Karpas-422 (cell line): Measurements from ENCODE around the gene MPHOSPH9. TPM values are rescaled to one million over a fixed set of nuclear protein-coding genes. Genes with fewer than 3 reads are reported as not detected.
"Not testable (repeated sequence)": the region's sequence is repeated elsewhere in the genome, so short reads cannot be mapped to it uniquely, and the experiment has no call there.

Source experiments
- DNase-seq: peaks from one replicate; pipeline ENCODE4 v3.0.0-alpha.2; 2015
- H2AFZ ChIP-seq: fragments of 200-600 bp; sonication (generic); 2 replicates; pipeline ENCODE4 v1.6.1; 2014; ENCODE audit warnings: antibody characterized with exemption, low read length, mixed read lengths
- H3K27ac ChIP-seq: fragments of 200-600 bp; sonication (generic); 2 replicates; pipeline ENCODE4 v1.5.1; 2014; ENCODE audit warnings: mild to moderate bottlenecking, low read length, moderate library complexity
- H3K27me3 ChIP-seq: fragments of 200-600 bp; sonication (generic); 2 replicates; pipeline ENCODE4 v1.6.1; 2014; ENCODE audit warnings: low read length, mixed read lengths
- H3K36me3 ChIP-seq: fragments of 200-600 bp; sonication (generic); 2 replicates; pipeline ENCODE4 v1.6.1; 2014; ENCODE audit warnings: low read length, mixed read lengths; ENCODE audit not compliant: insufficient read depth
- H3K4me1 ChIP-seq: fragments of 200-600 bp; sonication (generic); 2 replicates; pipeline ENCODE4 v1.6.1; 2014; ENCODE audit warnings: mild to moderate bottlenecking, low read length, mixed read lengths
- H3K4me2 ChIP-seq: fragments of 200-600 bp; sonication (generic); 2 replicates; pipeline ENCODE4 v1.6.1; 2014; ENCODE audit warnings: low read length, low read depth, mild to moderate bottlenecking; ENCODE audit not compliant: poor library complexity, severe bottlenecking
- H3K4me3 ChIP-seq: fragments of 200-600 bp; sonication (generic); 2 replicates; pipeline ENCODE4 v1.5.1; 2014; ENCODE audit warnings: mild to moderate bottlenecking, antibody characterized with exemption, low read length, mixed read lengths
- H3K79me2 ChIP-seq: fragments of 200-600 bp; sonication (generic); 2 replicates; pipeline ENCODE4 v1.6.1; 2014; ENCODE audit warnings: mild to moderate bottlenecking, low read length, mixed read lengths
- H3K9ac ChIP-seq: fragments of 200-600 bp; sonication (generic); 2 replicates; pipeline ENCODE4 v1.6.0; 2014; ENCODE audit warnings: low read length
- H3K9me2 ChIP-seq: fragments of 200-600 bp; sonication (generic), shearing (Covaris generic); replicated peaks from 2 replicates; pipeline ENCODE4 v1.6.0; 2014; ENCODE audit warnings: mild to moderate bottlenecking, low read length, moderate library complexity; ENCODE audit not compliant: insufficient read depth
- H3K9me3 ChIP-seq: fragments of 300-700, 200-600 bp; sonication (generic); 2 replicates; pipeline ENCODE4 v1.6.1; 2014; ENCODE audit warnings: low read length, mixed read lengths
- H4K20me1 ChIP-seq: fragments of 200-600 bp; sonication (generic); 2 replicates; pipeline ENCODE4 v1.6.1; 2014; ENCODE audit warnings: mild to moderate bottlenecking, antibody characterized with exemption, low read length, low read depth; ENCODE audit not compliant: insufficient read depth
- total RNA-seq: library from RNA; depleted of rRNA; stranded (reverse); fragments of >200 nt; shearing (Covaris generic); gene quantifications from 2 replicates; pipeline ENCODE4 v1.2.3, GENCODE V29; 2014; ENCODE audit warnings: low replicate concordance

Gene MPHOSPH9
- total RNA-seq, 1 experiment from 2014 or later, result 84.9 TPM

DNA sequence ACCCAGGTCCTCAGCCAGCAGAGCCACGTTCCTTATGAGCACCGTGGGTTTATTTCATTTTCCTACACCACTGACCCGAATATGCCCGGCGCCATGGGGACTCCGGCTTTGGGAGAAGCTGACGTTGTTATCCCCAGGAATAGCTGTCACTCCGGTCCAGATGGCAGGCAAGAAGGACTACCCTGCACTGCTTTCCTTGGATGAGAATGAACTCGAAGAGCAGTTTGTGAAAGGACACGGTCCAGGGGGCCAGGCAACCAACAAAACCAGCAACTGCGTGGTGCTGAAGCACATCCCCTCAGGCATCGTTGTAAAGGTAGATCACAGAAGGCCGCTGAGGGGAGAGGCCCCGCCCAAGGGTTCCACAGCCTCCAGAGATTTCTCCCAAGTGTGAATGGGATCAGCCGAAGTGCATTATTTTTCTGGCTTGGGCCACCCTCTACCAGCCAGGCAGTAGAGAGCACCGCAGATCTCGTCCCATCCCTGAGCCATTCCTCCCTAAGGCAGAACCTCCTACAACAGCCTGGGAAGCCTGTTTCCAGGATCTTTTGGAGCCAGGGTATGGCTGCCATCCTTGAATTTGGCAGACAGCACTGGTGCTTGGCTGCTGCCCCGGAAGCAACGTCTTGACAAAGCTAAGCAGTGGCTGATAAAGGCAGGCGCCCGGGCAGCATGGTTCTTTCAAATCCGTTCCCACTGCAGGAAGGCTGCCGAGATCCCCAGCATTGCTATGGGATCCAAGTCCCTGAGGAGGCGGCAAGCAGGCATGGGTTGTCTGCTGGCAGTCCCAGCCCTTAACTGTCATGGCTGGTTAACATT, 20.9 kb upstream of the MPHOSPH9 start:
- Histone ChIP-seq H2AFZ (no peak overlapping the region), H3K4me1 (no peaks in the 10 kb centered on the region), H3K27ac (no peak overlapping the region), H3K9ac (no peak overlapping the region), H3K79me2 (peaks cover 30% of the 10 kb centered on the region), H3K4me3 (no peak overlapping the region), H3K36me3 (peaks cover 13% of the 10 kb centered on the region; the same call in 1 of the 2 replicates), H3K9me2 (no peaks in the 10 kb centered on the region), H3K4me2 (no peak overlapping the region), H3K27me3 (no peaks in the 10 kb centered on the region), H3K9me3 (no peaks in the 10 kb centered on the region), H4K20me1 (0 out of 2 replicates have a peak, but pooled peaks cover 4% of the 10 kb centered on the region)
- no peak for DNase-seq

DNA sequence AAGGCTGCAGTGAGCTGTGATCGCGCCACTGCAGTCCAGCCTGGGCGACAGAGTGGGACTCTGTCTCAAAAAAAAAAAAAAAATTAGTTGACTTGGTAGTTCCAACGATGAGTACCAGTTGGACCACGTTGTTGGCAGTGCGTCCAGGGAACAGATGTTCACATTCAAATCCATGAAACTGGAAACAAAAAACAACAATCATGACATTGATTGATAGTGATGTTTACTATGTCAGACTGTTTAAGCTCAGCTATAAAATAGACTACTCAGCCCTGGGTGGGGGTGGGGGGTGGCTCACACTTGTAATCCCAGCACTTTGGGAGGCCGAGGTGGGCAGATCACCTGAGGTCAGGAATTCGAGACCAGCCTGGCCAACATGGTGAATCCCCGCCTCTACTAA, 19.4 kb upstream of the MPHOSPH9 start:
- not testable (repeated sequence) for H3K9me2 ChIP-seq, H3K4me2 ChIP-seq, DNase-seq, H3K9me3 ChIP-seq, H3K27me3 ChIP-seq, H4K20me1 ChIP-seq, H3K4me1 ChIP-seq, H2AFZ ChIP-seq, H3K4me3 ChIP-seq, H3K27ac ChIP-seq, H3K9ac ChIP-seq
- peaks cover 12% of the 10 kb centered on the region; the same call in 1 of the 2 replicates for H3K36me3 ChIP-seq
- H3K79me2 ChIP-seq, result peaks cover 41% of the 10 kb centered on the region

DNA sequence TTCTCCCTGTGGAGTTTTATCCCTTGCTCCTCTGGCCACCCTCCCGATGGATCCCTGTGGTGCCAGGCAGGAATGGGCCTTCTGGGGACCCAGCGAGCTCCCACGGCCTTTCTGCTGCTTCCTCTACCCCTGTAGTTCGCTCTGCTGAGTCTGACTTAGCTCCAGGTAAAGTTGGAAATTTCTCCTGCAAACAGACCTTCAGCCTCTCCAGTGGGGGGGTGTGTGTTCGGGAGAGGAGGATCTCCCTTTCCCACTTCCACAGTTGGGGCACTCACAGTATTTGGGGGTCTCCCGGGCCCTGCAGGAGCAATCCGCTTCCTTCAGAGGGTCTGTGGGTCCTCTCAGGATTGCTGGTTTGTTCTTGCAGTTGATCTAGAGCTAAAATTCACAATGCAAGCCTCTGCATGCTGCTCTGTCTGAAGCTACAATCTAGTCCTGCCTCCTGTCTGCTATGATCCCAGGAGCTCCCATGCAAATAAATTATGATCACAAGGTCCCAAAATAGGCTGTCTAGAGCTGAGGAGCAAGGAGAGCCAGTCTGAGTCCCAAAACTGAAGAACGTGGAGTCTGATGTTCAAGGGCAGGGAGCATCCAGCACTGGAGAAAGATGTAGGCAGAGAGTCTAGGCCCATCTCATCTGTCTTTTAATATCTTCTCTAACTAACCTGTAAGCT, 18.6 kb upstream of the MPHOSPH9 start:
- Histone ChIP-seq H3K9me2 (no peaks in the 10 kb centered on the region), H3K9ac (no peak overlapping the region), H3K4me3 (no peak overlapping the region), H3K9me3 (no peaks in the 10 kb centered on the region), H4K20me1 (0 out of 2 replicates have a peak, but pooled peaks cover 4% of the 10 kb centered on the region), H3K4me2 (no peak overlapping the region), H3K79me2 (peaks cover 46% of the 10 kb centered on the region), H3K27ac (no peak overlapping the region), H3K36me3 (peaks cover 8% of the 10 kb centered on the region; the same call in 1 of the 2 replicates), H3K4me1 (no peaks in the 10 kb centered on the region), H3K27me3 (no peaks in the 10 kb centered on the region), H2AFZ (no peak overlapping the region)
- DNase-seq, result no peak

DNA sequence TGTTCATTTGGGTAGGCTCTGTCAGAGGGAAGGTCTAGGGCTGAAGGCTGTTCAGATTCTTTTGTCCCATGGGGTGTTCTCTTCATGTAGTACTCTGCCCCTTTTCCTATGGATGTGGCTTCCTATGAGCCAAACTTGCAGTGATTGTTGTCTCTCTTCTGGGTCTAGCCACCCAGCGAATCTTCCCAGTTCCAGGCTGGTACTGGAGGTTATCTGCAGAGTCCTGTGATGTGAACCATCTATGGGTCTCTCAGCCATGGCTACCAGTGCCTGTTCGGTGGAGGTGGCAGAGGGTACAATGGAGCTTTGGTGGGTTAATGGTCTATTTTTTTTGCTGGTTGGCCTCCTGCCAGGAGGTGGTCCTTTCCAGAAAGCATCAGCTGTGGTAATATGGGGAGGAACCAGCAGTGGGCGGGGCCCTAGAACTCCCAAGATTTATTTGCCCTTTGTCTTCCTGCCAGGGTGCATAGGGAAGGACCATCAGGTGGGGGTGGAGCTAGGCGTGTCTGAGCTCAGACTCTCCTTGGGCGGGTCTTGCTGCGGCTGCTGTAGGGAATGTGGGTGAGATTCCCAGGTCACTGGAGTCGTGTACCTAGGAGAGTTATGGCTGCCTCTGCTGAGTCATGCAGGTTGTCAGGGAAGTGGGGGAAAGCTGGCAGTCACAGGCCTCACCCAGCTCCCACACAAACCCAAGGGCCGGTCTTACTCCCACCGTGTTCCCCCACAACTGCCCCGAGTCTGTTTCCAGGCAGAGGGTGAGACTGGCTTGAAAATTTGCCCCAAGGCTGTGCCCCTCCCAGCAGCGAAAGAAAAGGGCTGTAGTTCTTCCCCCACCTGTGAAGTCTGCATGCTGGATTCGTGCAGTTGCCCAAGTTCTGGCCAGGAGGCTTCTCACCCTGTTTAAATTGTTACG, 17.8 kb upstream of the MPHOSPH9 start:
- no peak for DNase-seq
- Histone ChIP-seq H3K27me3 (no peaks in the 10 kb centered on the region), H3K79me2 (peaks cover 54% of the 10 kb centered on the region), H3K9me3 (no peaks in the 10 kb centered on the region), H3K4me2 (no peak overlapping the region), H3K4me1 (no peaks in the 10 kb centered on the region), H3K4me3 (no peak overlapping the region), H2AFZ (no peak overlapping the region), H4K20me1 (0 out of 2 replicates have a peak, but pooled peaks cover 4% of the 10 kb centered on the region), H3K9me2 (no peaks in the 10 kb centered on the region), H3K27ac (no peak overlapping the region), H3K9ac (no peak overlapping the region), H3K36me3 (peaks cover 2% of the 10 kb centered on the region; the same call in 1 of the 2 replicates)

DNA sequence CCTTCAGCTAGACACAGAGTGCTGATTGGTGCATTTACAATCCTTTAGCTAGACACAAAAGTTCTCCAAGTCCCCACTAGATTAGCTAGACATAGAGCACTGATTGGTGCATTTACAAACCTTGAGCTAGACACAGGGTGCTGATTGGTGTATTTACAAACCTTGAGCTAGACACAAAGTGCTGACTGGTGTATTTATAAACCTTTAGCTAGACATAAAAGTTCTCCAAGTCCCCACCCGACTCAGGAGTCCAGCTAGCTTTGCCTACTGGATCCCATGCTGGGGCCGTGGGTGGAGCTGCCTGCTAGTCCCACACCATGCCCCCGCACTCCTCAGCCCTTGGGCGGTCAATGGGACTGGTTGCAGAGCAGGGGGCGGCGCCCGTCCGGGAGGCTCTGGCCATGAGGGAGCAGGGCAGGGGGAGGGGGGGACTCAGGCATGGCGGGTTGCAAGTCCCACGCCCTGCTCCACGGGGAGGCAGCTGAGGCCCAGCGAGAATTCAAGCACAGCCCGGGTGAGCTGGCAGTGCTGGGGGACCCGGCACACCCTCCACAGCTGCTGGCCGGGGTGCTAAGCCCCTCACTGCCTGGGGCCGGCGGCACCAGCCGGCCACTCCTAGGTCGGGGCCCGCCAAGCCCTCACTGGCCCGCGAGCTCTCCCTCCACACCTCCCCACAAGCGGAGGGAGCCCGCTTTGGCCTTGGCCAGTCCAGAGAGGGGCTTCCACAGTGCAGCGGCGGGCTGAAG, 16.2 kb upstream of the MPHOSPH9 start:
- H3K9me3 ChIP-seq, H3K36me3 ChIP-seq, H3K4me1 ChIP-seq, H3K27me3 ChIP-seq, DNase-seq, H3K4me2 ChIP-seq, H3K27ac ChIP-seq, H2AFZ ChIP-seq, H3K9me2 ChIP-seq, H4K20me1 ChIP-seq, H3K9ac ChIP-seq, H3K4me3 ChIP-seq: not testable (repeated sequence)
- H3K79me2 ChIP-seq, result peaks cover 59% of the 10 kb centered on the region

DNA sequence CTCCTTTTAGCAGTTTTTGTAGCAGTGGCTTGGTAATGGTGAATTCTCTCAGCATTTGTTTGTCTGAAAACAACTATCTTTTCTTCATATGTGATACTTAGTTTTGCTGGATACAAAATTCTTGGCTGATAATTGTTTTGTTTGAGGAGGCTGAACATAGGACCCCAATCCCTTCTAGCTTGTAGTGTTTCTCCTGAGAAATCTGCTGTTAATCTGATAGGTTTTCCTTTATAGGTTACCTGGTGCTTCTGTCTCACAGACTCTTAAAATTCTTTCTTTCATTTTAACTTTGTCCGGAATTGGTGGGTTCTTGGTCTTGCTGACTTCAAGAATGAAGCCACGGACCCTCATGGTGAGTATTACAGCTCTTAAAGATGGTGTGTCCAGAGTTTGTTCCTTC, 15.2 kb upstream of the MPHOSPH9 start:
- H3K4me2 ChIP-seq, H3K4me3 ChIP-seq, H3K9ac ChIP-seq, H4K20me1 ChIP-seq, H3K36me3 ChIP-seq, H3K9me2 ChIP-seq, H3K27me3 ChIP-seq, H3K4me1 ChIP-seq, H2AFZ ChIP-seq, DNase-seq, H3K27ac ChIP-seq, H3K9me3 ChIP-seq: not testable (repeated sequence)
- peaks cover 59% of the 10 kb centered on the region for H3K79me2 ChIP-seq

DNA sequence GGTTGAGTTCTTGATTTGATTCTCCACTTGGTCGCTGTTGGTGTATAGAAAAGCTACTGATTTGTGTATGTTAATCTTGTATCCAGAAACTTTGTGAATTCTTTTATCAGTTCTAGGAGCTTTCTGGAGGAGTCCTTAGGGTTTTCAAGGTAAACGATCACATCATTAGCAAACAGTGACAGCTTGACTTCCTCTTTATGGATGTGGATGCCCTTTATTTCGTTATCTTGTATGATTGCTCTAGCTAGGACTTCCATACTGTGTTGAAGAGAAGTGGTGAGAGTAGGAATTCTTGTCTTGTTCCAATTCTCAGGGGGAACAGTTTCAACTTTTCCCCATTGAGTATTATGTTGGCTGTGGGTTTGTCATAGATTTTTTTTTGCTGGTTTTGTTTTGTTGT, 12.7 kb upstream of the MPHOSPH9 start:
- Histone ChIP-seq H3K27me3 (no peaks in the 10 kb centered on the region), H3K9me3 (no peaks in the 10 kb centered on the region), H3K4me2 (no peak overlapping the region), H3K9me2 (no peaks in the 10 kb centered on the region), H3K36me3 (peaks cover 2% of the 10 kb centered on the region; the same call in 1 of the 2 replicates), H3K79me2 (peaks cover 55% of the 10 kb centered on the region), H3K9ac (no peak overlapping the region), H3K4me1 (peaks cover 19% of the 10 kb centered on the region), H3K4me3 (no peak overlapping the region), H4K20me1 (0 out of 2 replicates have a peak, but pooled peaks cover 3% of the 10 kb centered on the region), H3K27ac (no peak overlapping the region), H2AFZ (no peak overlapping the region)
- no peak for DNase-seq
